SK-N-DZ (cell line): ENCODE data around the gene WDR49.

ENCODE experiments used
- small RNA-seq, 2 experiments: library from RNA; depleted of rRNA; stranded (forward); fragments of <200 nt; gene quantifications; one replicate each; pipeline ENCODE3, GENCODE V24; 2014

Gene WDR49

Small RNA genes lying within 50 kb of the gene (small RNA-seq; reads per million reads assigned to genes)
- gene HMGN1P8, result 0 reads per million in 2 experiments
